Right forelimb (tissue), 1 donor: ENCODE data around the gene LRFN4.

Experiments
- DNase-seq: peaks from one replicate; pipeline ENCODE4 v3.0.0-alpha.2; 2018

Gene LRFN4

GRCh38 chr11:66874232-66874631 lies 17.4 kb downstream of the LRFN4 start:
- DNase-seq = no peak

GRCh38 chr11:66875378-66875777 lies 18.5 kb downstream of the LRFN4 start:
- DNase-seq = peak; percentile 30

GRCh38 chr11:66877588-66878385 lies 20.9 kb downstream of the LRFN4 start:
- DNase-seq = no peak

GRCh38 chr11:66878474-66878873 lies 21.6 kb downstream of the LRFN4 start:
- no peak for DNase-seq

- DNase-seq = no peak
Measured at GRCh38 chr11:66879000-66879399, 22.1 kb downstream of the LRFN4 start.

- no peak for DNase-seq
Measured at GRCh38 chr11:66879583-66879982, 22.7 kb downstream of the LRFN4 start.

- no peak for DNase-seq
Measured at GRCh38 chr11:66879999-66880398, 23.1 kb downstream of the LRFN4 start.

GRCh38 chr11:66880496-66881450 lies 23.9 kb downstream of the LRFN4 start:
- DNase-seq = no peak

GRCh38 chr11:66881451-66881835 lies 24.6 kb downstream of the LRFN4 start:
- no peak for DNase-seq

GRCh38 chr11:66881927-66882452 lies 25.1 kb downstream of the LRFN4 start:
- DNase-seq = no peak

- DNase-seq = no peak
Measured at GRCh38 chr11:66882561-66883015, 25.7 kb downstream of the LRFN4 start.

- DNase-seq = peak; percentile 70
Measured at GRCh38 chr11:66883016-66883965, 26.4 kb downstream of the LRFN4 start.

GRCh38 chr11:66884443-66884842 lies 27.6 kb downstream of the LRFN4 start:
- DNase-seq = no peak

- DNase-seq = no peak
Measured at GRCh38 chr11:66885469-66885868, 28.6 kb downstream of the LRFN4 start.

- DNase-seq = no peak
Measured at GRCh38 chr11:66885950-66886440, 29.1 kb downstream of the LRFN4 start.

GRCh38 chr11:66886671-66887221 lies 29.9 kb downstream of the LRFN4 start:
- no peak for DNase-seq

- DNase-seq = no peak
Measured at GRCh38 chr11:66887526-66887925, 30.7 kb downstream of the LRFN4 start.

GRCh38 chr11:66888282-66888681 lies 31.4 kb downstream of the LRFN4 start:
- no peak for DNase-seq

GRCh38 chr11:66889960-66890359 lies 33.1 kb downstream of the LRFN4 start:
- DNase-seq = no peak

- no peak for DNase-seq
Measured at GRCh38 chr11:66891851-66892660, 35.2 kb downstream of the LRFN4 start.

- DNase-seq = no peak
Measured at GRCh38 chr11:66892911-66893310, 36.0 kb downstream of the LRFN4 start.
